IPS-15b (cell line): ENCODE results near the gene SUCLG2.
A peak's percentile ranks its signal among the peaks of the same experiment; 100 is the strongest.

ENCODE experiments used
- H3K27me3 ChIP-seq: one replicate; pipeline ENCODE4 v1.6.1; 2013; ENCODE audit warnings: low read length; ENCODE audit not compliant: control insufficient read depth, insufficient read depth
- H3K36me3 ChIP-seq: one replicate; pipeline ENCODE4 v1.6.1; 2013; ENCODE audit warnings: low read length; ENCODE audit not compliant: control insufficient read depth, insufficient read depth
- H3K4me1 ChIP-seq: one replicate; pipeline ENCODE4 v1.6.1; 2013; ENCODE audit warnings: mild to moderate bottlenecking, low read length; ENCODE audit not compliant: control insufficient read depth, insufficient read depth
- H3K4me3 ChIP-seq: one replicate; pipeline ENCODE4 v1.5.1; 2013; ENCODE audit warnings: low read depth, low read length
- H3K9ac ChIP-seq: one replicate; pipeline ENCODE4 v1.6.1; 2013; ENCODE audit warnings: low read depth, mild to moderate bottlenecking, low read length
- H3K9me3 ChIP-seq: one replicate; pipeline ENCODE4 v1.6.1; 2013; ENCODE audit warnings: mild to moderate bottlenecking, low read length; ENCODE audit not compliant: control insufficient read depth, insufficient read depth

The SUCLG2 gene

DNA sequence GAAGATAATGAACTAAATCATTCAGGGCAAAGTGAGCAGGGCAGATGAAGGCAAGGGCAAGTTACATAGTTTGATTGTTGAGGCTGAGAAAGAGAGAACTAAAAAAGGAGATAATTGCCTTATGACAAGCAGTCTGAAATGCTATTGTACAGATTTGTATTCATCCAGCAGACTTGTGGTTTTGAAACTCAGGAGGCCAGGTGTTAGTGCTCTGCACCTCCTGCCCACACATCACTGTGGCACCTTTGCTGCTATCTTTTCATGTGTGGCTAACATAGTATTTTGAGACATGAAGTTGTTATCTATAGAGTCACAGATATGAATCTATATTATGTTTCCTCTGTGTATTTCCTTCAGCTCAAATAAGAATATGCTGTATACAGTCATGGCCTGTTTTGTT is 24.3 kb upstream of the SUCLG2 start:
- H3K27me3 ChIP-seq, result no peaks in the 10 kb centered on the region
- no peak overlapping the region for H3K9ac ChIP-seq
- no peak overlapping the region for H3K4me3 ChIP-seq
- H3K9me3 ChIP-seq, result no peaks in the 10 kb centered on the region
- H3K4me1 ChIP-seq, result no peaks in the 10 kb centered on the region
- H3K36me3 ChIP-seq, result no peaks in the 10 kb centered on the region

DNA sequence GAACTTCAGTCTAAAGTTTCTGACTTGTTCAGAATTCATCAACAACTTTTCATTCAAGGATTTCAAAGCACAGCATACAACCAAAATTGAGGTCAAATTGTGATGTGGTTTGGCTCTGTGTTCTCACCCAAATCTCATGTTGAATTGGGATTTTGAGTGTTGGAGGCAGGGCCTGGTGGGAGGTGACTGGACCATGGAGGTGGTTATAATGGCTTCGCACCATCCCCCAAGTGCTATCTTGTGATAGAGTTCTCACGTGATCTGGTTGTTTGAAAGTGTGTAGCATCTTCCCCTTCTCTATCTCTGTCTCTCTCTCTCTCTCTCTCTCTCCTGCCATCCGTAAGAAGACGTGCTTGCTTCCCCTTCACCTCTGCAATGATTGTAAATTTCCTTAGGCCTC is 19.6 kb upstream of the SUCLG2 start:
- Histone ChIP-seq H3K4me1 (no peaks in the 10 kb centered on the region), H3K27me3 (no peaks in the 10 kb centered on the region), H3K4me3 (no peak overlapping the region), H3K9me3 (no peaks in the 10 kb centered on the region), H3K9ac (no peak overlapping the region), H3K36me3 (no peaks in the 10 kb centered on the region)

DNA sequence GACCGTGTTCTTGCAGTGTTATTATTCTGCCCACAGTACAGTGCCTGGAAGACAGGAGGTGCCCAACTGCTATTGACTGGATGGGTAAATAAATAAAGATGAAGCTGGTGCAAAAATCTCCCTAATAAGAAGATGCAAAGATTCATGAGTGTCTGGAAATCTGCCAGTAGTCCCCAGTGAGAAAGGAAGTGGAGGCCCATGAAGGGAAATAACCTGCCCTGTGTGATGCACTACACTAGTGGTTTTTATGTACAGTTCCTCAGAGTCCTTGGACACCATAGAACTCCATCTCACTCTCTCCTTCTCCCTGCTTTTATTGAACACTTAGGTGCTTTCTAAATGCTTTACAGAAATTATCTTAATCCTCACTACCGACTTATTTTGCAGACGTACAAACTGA is 8.3 kb upstream of the SUCLG2 start:
- Histone ChIP-seq H3K4me3 (no peak overlapping the region), H3K9me3 (no peaks in the 10 kb centered on the region), H3K9ac (no peak overlapping the region), H3K4me1 (no peaks in the 10 kb centered on the region), H3K27me3 (no peaks in the 10 kb centered on the region), H3K36me3 (no peaks in the 10 kb centered on the region)

DNA sequence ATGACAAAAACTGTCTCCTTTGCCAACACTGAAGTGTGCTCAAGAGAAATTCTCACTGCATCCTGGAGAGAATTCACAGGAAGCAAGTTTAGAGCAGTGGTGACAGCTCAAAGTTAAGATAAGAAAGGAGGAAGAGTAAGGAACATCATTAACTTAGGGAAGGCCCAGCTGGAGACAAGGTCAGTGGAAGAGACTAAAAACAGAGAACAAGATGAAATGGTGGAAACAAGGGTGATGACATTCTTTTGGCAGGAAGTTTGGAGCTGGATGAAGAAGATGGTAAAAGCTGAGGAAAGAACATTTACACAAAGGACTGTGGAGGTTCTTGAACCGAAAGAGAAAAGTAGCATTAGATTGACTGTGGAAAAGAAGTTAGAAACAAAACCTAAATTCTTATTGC is 6.7 kb upstream of the SUCLG2 start:
- H3K9me3 ChIP-seq, result no peaks in the 10 kb centered on the region
- H3K4me1 ChIP-seq, result no peaks in the 10 kb centered on the region
- no peak overlapping the region for H3K9ac ChIP-seq
- H3K36me3 ChIP-seq, result no peaks in the 10 kb centered on the region
- no peak overlapping the region for H3K4me3 ChIP-seq
- H3K27me3 ChIP-seq, result no peaks in the 10 kb centered on the region

DNA sequence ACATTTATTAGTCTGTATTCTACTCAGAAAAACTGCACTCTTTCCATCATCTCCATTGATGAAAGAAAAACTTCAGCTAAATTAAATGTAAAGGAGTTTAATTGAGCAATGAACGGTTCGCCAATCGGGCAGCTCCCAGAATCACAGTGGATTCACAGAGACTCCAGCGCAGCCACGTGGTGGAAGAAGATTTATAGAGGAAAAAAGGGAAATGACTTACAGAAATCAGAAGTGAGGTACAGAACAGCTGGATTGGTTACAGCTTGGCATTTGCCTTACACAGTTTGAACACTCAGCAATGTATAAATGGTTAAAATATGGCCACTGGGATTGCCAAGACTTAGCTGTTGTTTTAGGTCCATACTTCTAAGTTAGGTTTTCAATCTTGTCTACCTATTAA is 2.8 kb upstream of the SUCLG2 start:
- H3K4me1 ChIP-seq, result peaks cover 10% of the 10 kb centered on the region
- no peaks in the 10 kb centered on the region for H3K36me3 ChIP-seq

DNA sequence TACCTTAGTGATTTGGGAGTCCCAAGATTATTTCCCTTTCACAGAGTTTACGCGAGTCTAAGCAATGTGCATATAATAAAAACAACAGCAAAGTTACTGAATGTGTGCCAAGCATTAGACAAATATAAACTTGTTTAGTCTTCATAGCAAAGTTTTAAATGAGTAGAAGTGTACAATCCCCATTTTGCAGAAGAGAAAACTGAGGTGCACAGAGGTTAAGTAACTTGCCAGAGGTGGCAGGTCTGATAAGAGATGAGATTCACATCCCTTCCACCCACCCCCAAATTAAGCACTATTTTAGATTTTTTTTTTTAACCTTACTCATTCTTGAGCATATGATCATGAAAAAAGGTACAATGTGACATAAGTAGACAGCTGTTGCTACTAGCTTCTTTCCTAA is 2.2 kb upstream of the SUCLG2 start:
- H3K9ac ChIP-seq, result no peak overlapping the region
- no peaks in the 10 kb centered on the region for H3K27me3 ChIP-seq
- no peaks in the 10 kb centered on the region for H3K36me3 ChIP-seq
- H3K9me3 ChIP-seq, result no peaks in the 10 kb centered on the region
- no peak overlapping the region for H3K4me3 ChIP-seq
- H3K4me1 ChIP-seq, result peaks cover 10% of the 10 kb centered on the region

More for the DNA sequence above, 2.8 kb upstream of the SUCLG2 start:
- H3K9ac ChIP-seq, result no peak overlapping the region
- H3K9me3 ChIP-seq, result no peaks in the 10 kb centered on the region
- no peaks in the 10 kb centered on the region for H3K27me3 ChIP-seq
- no peak overlapping the region for H3K4me3 ChIP-seq

DNA sequence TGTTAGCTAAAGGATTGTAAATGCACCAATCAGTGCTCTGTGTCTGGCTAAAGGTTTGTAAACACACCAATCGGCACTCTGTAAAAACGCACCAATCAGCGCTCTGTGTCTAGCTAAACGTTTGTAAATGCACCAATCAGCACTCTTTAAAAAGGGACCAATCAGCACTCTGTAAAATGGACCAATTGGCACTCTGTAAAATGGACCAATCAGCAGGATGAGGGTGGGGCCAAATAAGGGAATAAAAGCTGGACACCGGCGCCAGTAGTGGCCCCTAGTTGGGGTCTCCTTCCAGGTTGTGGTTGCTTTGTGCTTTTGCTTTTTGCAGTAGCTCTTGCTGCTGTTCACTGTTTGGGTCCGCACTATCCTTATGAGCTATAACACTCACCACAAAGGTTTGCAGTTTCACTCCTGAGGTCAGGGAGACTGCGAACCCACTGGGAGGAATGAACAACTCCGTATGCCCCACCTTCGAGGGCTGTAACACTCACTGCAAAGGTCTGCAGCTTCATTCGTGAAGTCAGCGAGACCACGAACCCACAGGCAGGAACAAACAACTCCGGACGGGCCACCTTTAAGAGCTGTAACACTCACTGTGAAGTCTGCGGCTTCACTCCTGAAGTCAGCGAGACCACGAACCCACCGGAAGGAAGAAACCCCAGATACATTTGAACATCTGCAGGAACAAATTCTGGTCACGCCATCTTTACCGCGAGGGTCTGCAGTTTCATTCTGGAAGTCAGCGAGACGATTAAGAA is 1.1 kb upstream of the SUCLG2 start:
- no peaks in the 10 kb centered on the region for H3K36me3 ChIP-seq
- H3K9ac ChIP-seq, result no peak overlapping the region
- H3K4me1 ChIP-seq, result peaks cover 10% of the 10 kb centered on the region
- H3K4me3 ChIP-seq, result no peak overlapping the region
- H3K27me3 ChIP-seq, result no peaks in the 10 kb centered on the region
- H3K9me3 ChIP-seq, result no peaks in the 10 kb centered on the region

DNA sequence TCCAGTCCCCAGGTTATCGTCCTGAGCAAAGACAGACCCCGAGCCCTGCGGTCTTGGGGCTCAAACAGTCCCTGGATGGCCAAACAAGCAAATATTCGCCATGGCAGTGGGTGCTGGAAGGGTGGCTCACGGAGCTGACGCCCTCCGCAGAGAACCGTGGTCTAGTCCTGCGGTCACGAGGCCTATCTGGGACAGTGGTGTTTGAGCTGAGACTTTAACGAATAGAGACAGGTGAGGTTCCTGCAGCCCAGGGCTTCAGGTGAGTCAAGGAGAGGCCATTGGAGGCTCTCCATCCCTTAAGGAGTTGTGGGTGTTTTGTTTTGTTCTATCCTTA is 399 bp upstream of the SUCLG2 start:
- Histone ChIP-seq H3K27me3 (no peaks in the 10 kb centered on the region), H3K4me1 (peaks cover 10% of the 10 kb centered on the region), H3K9ac (peak overlapping the region; percentile 85), H3K36me3 (no peaks in the 10 kb centered on the region), H3K4me3 (peak overlapping the region; percentile 73), H3K9me3 (no peaks in the 10 kb centered on the region)

DNA sequence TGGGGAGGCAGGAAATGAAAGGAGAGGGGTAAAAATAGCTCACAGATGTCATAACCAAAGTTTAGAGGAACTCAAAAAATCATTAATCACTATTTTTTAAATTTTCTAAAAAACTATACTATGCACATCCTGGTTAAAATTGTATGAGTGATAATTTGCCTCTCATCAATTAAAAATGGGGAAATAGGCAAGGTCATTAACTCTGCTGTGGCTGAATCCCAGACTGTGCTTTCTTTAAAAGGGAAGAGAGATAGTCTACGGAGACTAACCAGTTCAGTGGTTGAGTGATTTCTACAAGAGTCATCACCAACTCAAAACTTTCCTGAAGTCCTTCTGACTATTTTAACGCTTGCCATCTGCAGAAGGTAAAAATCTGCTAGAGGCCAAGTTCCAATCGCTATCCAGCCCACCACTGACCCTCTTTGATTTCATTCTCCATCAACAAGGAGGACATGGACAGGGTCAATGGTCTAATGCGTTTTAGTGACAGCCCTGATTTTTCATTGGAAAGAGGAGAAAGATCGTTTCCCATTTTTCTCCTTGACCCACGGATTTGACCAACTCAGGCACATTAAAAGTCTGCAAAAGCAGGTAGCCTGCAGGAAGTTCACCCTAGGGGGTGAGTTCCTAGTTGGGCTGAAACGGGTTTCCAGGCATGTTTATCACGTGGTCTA is 850 bp downstream of the SUCLG2 start:
- peak overlapping the region; percentile 73 for H3K4me3 ChIP-seq
- H3K27me3 ChIP-seq, result no peaks in the 10 kb centered on the region
- peak overlapping the region; percentile 81 for H3K9ac ChIP-seq
- H3K4me1 ChIP-seq, result peaks cover 13% of the 10 kb centered on the region
- no peaks in the 10 kb centered on the region for H3K36me3 ChIP-seq
- no peaks in the 10 kb centered on the region for H3K9me3 ChIP-seq

DNA sequence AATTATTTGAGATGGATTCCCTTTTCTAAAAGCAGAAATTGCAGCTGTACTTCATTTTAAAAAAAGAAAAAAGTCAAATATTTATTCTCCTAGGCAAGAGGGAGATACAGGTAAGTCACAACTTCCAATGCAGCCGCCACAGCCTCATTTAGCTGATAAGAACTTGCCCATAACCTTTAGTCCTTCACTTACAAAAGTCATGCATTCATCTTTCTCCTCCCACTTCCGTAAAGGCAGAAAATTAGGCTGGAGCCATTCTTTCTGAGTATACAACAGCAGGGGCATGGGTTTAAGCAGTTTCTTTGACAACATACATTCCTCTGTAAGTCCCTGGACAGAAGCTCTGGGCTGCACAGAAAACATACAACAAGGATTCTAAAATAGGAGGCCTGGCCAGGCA is 4.3 kb downstream of the SUCLG2 start:
- no peaks in the 10 kb centered on the region for H3K36me3 ChIP-seq
- H3K4me3 ChIP-seq, result no peak overlapping the region
- no peaks in the 10 kb centered on the region for H3K9me3 ChIP-seq
- peaks cover 13% of the 10 kb centered on the region for H3K4me1 ChIP-seq
- no peaks in the 10 kb centered on the region for H3K27me3 ChIP-seq
- no peak overlapping the region for H3K9ac ChIP-seq

DNA sequence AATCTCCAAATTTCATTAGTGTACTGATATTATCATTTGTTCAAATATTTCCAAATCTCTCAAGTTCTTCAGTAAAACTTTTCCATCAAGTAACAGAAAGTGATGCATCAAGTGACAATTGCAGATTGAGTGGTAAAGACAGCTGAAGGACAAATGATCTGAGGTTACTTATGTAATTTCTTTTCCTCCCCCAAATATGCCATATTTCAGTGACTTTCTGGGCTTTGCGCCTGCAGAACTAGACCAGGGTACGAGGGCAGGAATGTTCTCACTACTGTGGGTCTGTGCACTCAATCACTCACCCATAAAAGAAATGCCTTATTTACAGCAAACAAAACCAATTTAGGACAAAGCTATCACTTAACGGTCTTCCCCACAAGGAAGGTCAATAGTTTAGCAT is 4.7 kb downstream of the SUCLG2 start:
- H3K4me1 ChIP-seq, result peaks cover 11% of the 10 kb centered on the region
- H3K4me3 ChIP-seq, result no peak overlapping the region
- no peak overlapping the region for H3K9ac ChIP-seq
- H3K36me3 ChIP-seq, result no peaks in the 10 kb centered on the region
- H3K9me3 ChIP-seq, result no peaks in the 10 kb centered on the region
- no peaks in the 10 kb centered on the region for H3K27me3 ChIP-seq

DNA sequence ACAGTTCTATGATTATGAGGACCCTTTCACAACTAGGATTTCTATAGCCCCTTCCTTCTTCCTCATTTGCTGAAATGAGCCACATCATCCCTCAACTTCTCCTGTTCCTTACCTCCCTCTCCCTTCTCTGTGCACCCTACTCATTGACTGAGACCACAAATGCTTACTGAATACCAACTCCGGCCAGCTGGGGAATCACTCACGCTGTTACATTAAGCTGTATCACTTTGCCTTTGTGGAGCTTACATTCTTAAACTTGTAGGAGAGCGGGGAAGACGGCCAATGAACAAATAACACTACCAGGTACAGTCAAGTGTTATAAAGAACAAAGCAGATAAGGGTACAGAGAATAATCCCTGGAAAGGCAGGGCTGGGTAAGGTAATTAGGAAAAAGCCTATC is 5.7 kb downstream of the SUCLG2 start:
- H3K27me3 ChIP-seq, result no peaks in the 10 kb centered on the region
- peaks cover 9% of the 10 kb centered on the region for H3K4me1 ChIP-seq
- H3K9me3 ChIP-seq, result no peaks in the 10 kb centered on the region
- no peak overlapping the region for H3K9ac ChIP-seq
- H3K4me3 ChIP-seq, result no peak overlapping the region
- H3K36me3 ChIP-seq, result no peaks in the 10 kb centered on the region
